Measurements from ENCODE around the gene CCDC142.
A peak's percentile ranks its signal among the peaks of the same experiment; 100 is the strongest.

The CCDC142 gene

DNA sequence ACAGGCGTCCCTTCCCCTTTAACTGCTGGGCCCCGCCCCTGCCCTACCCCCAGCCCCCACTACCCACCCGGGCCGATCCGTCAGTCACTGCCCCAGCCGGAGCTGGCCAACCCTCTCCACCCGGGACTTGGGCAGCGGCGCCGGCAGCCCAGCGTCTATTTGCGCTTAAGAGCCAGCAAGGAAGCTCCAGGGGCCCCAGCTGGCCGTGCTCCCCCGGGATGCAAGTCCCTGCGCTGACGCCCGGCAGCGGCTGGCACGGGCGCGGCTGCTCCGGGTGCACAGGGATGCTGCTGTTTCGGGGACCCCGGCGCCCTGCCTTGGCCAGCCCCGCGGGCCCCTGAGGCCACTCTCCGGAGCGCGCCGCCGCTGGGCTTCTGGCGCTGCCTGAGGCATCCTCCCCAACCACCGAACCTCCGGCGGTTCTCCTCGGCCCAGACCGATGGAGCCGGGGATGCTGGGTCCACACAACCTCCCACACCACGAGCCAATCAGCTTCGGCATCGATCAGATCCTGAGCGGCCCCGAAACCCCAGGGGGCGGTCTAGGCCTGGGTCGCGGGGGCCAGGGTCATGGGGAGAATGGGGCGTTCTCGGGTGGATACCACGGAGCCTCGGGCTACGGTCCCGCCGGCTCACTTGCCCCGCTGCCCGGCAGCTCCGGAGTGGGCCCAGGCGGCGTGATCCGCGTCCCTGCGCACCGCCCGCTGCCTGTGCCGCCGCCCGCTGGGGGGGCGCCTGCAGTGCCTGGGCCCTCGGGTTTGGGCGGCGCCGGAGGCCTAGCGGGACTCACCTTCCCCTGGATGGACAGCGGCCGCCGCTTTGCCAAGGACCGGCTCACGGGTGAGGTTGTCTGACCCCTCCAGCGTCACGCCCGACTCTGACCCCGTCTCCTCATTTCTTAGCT is 31.8 kb upstream of the CCDC142 start, which contains the start of gene TLX2:
Gene TLX2, plus strand, starts transcription at position 83 of the 903 bp plus-strand sequence. Its CDS starts 357 bp downstream, at position 440.
- FAIRE-seq (peak; percentile 62), DNase-seq (ENCODE audit: low spot score) (no peak)

DNA sequence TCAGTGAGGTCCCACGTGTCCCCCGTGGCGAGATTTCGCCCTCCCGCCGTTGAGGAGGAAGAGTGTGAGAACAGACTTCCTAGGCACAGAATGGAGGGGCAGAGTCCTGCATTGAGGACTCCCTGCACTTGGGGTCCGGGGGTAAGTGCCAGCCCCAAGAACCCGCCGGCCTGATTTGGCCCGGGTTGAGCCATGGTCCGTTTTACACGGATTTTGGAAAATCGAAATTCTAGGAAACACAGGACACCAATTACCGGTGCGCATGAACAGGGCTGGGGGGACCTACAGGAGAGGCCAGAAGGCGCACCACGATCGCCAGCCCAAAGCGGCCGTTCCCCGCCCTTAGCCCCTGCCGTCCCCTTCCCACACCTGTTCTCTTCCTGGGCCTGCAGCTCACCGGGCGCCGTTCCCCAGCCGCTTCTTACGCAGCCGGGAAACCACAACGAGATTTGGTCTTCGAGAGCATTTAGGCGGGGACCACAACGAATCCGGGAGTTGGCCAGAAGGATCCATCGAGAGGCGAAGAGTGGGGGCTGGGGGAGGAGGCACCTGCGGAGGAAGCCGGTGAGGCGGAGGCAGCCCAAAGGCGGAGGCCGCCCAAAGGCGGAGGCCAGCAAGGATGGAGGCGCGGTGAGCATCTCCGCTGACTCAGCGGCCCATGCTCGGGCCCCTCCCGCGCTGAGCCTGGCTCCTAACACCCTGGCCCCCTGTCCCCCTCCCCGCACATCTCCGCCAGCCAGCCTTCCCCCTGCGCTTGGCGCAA is 31.0 kb upstream of the CCDC142 start:
- no peak for FAIRE-seq
- peak; percentile 74 for DNase-seq (ENCODE audit: low spot score)

DNA sequence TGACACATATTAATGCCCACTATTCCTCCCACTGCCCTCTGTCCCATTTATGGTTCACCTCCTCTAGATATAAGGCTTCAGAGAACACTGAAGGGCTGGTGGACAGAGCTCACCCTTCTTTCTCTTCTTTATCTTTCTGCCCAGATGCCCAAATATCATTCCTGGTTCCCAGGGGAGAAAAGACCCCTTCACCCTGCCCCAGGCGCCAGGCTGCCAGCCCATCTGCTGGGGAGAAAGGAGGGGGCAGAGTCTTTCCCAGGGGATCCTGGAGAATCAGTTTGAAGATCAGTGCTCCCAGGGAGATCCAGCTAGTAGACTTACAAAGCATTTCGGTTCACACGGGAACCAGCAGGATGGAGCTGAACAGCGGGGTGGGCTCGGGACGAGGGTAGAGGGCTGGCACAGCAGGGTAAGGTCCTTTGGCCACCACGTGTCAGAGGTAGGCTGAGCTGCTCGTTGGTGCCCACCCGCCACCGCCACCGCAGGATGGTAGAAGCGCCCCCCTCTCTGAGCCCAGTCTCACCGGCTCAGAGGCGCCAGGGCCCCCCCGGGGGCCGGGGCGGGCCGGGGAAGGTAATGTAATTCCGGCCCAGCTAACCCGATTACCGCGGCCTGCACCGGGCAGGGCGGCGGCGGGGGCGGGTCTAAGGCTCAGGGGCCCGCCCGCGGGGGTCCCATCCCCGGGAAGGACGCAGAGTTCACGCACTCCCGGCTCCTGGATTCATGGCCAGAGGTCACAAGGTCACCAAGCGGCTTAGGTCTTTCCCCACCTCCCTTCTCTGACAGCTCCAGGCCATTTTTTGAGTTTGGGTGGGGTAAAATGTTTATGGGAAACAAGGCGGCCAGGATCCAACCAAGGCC is 30.2 kb upstream of the CCDC142 start:
- DNase-seq (ENCODE audit: low spot score) (no peak), FAIRE-seq (no peak)

DNA sequence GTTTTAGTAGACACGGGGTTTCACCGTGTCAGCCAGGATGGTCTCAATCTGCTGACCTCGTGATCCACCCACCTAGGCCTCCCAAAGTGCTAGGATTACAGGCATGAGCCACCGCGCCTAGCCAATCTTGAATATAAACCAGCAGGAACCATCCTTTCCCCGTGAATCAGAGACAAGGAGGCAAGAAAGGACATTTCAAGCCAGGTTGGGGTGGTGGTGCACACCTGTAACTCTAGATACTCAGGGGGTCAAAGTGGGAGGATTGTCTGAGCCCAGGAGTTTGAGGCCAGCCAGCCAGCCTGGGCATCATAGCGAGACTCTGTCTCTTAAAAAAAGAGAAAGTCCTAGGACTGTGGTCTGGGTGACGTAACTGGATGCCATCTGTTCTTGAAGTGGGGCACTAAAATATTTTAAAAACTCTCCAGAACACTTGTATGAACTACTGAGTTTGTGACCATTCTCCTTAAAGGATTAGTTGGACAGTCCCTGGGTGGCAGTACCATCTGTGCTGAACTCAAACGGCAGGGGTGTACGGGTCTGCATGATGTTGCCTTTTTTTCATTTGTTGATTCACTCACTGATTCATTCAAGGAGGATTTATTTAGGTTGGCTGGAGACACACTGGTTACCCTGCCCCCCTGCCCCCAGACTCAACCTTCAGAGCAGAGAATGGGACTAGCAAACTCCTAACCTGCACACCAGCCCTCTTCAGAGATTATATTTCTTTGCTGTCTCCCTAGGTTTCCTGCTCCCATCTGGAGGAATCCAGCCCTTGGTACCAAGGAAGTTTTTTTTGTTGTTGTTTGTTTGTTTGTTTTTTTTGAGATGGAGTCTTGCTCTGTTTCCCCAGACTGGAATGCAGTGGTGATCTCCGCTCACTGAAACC is 28.5 kb upstream of the CCDC142 start:
- FAIRE-seq (no peak), DNase-seq (ENCODE audit: low spot score) (no peak)

DNA sequence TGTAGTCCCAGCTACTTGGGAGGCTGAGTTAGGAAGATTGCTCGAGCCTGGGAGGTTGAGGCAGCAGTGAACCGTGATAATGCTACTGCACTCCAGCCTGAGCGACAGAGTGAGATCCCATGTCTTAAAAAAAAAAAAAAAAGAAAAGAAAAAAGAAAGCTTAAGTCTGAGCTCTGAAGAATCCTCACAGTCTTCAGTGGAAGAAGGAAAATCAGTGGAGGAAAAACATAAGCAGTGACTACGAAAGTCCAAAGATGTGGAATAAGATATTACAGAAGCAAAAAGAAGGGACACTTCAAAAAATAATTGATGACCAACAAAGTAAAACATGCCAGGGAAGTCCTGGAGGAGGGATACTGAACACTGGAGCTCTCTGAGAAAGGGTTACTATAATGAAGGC is 27.5 kb upstream of the CCDC142 start:
- no peak for FAIRE-seq
- no peak for DNase-seq (ENCODE audit: low spot score)

DNA sequence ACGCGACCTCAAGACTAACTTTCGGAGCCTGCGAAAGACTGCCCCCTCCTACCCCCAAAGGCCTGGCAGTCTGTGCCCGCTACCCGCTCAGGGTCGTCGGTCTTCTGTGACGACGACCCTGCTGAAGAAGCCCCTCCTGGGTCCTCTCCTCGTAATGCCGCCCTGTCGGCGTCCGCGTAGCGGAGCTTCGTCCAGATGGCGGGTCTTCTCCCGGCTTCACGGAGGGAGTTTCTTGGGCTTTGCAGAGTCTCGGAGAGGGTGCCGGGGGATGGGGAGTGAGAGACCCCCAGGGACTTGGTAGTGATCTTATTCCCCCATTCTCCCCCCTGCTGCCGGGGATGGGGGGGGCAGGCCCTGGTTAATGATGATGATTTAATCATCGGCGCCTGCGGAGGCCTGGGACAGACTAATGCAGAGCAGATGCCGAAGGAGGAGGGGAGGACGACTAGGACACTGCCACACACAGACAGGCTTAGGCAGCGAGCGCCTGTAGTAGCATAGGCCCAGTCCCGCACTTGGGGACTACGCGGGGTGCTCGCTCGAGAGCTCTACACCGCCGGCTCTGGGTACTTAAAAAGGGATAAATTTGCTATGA is 25.2 kb upstream of the CCDC142 start:
- DNase-seq (ENCODE audit: low spot score) (peak; percentile 65), FAIRE-seq (no peak)

DNA sequence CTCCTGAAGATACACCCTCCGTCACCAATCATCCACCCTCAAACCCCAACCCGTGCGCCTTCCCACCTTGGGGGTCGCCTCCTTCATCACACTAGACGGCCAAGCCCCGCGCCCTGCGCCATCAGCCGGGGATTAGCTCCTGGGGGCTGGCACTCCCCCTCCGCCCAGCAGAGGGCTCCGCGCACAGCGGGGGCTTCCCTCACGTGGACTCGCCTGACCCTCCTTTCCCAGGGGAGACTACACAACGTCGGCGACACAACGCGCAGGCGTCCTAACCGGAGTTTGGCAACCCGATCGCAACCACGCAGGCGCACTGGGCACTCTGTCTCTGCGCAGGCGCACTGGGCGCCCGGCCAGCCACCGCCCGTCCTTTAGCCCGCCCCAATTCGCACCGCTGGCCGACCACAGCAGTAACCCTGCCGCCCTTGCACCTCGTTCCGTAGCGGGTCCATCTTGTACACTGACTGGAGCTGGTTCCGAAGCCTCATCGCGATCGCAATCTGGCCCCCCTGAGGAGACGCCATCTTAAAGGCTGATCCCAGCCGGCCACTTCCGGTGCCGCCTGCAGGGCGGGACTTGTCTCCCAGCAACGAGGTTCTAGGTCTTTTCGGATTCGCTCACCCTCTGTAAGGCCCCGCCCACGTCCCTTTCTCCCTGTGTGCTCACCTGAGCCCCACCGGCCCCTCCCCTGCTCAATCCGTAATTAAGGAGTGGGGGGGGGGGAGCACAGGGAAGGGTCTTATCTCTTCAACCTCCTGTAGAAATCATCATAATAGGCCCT is 24.5 kb upstream of the CCDC142 start, which contains the start of gene PCGF1:
Gene PCGF1, minus strand, starts transcription at position 551 of the 781 bp plus-strand sequence. Its CDS starts 27 bp downstream, at position 524.
- FAIRE-seq (peak; percentile 84), DNase-seq (ENCODE audit: low spot score) (peak; percentile 99)

DNA sequence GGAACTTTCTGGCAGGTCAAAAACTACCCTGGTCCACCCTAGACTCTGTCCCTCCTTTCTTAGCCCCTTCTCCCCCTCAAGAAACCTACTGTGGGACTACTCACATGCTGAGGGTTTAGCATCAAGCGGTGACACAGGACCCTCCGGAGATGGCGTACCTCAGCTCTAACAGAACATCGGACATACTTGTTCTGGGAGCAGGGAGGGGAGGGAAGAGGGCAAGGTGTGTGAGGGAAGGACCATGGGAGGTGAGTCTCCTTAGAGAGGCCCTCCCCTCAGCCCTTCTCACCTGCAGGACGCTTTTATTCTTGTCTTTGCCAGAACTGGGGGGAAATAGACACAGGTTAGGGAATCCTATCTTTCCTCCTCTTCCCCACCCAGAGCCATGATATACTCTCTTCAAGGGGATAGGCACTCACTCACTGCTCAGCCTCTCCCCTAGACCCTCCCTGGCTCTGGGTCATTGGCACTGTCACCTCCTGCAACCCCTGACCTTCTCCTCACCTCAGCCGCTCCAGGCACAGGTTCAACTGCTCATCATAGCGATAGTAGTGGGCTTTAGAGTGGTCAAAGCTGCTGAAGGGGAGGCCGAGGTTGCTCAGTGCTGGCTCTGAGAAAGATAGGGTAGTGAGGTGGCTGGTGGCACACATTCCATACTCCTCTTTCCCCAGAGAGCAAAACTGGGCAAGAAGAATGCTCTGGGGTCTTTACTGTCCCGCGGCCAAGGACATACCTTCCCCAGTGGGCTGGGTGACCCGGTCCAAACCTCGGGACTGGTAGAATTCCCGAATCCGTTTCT is 22.8 kb upstream of the CCDC142 start:
- DNase-seq (ENCODE audit: low spot score) = no peak
- no peak for FAIRE-seq

DNA sequence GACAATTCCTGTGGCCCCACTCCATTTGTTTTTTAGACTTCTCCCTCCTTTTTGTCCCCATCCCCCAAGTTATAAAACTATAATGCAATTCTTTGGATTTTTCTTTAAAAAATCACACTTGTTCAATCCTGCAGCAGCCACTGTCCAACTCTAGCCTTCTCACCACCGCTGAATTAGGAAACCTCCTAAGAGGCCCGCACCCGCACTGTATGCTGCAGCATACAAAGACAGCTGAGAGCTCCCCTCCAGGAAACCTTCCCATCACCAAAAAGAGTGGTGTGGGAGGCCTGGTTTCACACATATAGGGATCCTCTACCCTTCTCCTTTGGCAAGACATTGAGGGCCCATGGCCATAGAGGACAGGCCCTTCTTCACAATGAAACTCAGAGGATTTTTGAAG is 21.8 kb upstream of the CCDC142 start:
- DNase-seq (ENCODE audit: low spot score) (no peak), FAIRE-seq (no peak)

DNA sequence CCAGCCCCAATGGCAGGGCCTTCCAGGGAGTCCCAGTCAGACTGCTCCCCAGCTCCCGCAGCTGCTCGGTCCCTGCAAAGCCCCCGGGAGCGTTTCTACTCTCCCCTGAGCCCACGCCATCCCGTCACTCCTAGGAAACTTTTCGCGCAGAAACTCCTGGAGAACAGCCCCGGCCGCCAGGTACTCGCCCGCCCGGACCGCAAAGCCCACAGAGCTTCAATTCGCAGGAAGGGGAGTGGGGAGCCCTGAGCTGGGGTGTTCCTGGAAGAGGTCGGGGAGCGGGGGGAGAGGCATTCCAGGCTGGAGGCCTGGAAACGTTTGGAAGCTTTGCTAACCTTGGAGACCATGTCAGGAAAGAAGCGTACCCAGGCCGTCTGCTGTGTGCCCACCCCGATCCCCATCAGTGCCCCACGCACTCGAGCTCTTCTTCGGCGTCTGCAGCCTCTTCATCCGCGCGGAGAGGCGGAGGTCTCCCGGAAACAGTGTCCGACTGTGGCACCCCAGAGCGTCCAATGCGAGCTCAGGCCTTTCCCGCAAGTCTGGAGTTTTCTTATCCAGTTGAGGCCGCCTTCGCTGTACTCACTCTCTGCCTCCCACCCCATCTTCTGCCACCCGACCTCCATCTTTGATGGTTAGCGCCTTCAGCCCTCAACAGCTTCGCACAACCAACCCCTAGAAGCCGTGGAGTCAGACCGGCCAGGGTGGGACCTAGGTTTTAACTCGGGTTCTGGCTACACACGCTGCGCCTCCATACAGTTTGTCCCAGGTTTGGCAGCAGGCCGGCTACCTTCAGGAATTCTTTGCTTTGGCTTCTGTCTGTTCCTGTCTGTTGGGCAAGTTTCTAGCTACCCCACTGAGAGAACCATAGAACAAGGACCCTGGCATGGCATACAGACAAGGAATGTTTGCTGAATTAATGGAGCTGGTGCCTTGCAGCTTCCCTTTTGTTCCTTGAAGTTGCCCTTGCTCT is 21.0 kb upstream of the CCDC142 start:
- FAIRE-seq (no peak), DNase-seq (ENCODE audit: low spot score) (peak; percentile 37)

DNA sequence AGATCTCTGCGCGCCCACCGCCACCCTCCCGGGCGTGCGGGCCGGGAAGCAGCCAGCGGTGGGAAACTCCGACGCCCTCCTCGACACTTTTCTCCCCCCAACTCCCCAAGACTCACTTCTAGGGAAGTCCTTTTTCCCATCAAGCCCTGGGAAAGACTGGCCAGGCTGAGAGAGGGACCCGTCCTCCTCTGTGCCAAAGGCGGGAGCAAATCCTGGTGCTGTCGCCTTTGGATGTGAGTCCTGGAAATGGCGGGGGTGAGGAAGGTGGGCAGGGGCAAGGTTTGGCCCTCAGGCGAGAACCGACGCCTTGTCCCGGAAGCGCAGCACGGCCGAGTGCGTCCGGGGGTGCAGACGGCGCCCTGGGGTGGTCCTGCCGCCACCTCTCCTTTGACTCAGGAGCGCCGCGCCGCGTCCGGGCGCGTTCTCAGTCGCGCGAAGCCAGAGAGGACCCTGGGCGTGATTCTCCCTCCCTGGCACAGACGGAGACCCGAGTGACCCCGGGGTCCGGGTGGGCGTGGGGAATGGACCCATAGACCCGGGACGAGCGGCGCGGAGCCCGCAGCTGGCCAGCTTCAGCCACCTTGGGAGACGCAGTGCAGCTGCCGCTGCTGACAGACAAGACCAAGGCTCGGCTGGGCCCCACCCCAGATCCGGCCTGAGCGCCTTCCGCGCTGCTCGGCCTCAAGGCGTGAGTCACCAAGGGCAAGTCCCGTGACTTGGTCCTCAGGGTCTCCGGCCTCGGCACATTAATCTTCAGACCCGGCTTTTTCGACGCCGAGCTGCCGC is 20.1 kb upstream of the CCDC142 start:
- DNase-seq (ENCODE audit: low spot score) (peak; percentile 90), FAIRE-seq (peak; percentile 48)

DNA sequence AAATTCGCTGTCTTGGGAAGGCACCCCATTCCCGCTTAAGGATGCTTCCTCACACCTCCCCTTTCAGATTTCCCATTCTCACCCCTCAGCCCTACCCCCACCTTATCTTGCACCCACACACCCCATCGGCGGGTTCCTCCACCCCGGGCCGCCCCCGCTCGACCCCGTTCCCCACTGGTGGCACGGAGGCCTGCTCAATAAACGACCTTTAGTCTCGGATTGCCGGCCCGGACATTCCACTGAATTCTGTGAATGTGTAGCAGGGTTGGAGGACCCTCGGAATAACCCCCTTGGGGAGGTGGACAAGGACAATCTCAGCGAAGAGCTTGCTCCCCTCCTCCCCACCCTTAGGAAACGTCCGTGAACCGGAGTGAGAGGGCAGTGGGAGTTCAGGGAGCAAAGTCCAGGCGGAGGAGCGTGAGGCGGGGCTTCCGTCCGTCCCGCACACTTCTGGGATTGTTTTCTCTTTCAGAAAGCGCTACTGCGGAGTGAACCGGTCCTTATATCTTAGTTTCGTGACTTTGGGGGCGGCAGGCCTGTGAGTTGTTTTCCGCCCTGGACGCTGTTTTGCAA is 19.4 kb upstream of the CCDC142 start:
- no peak for FAIRE-seq

DNA sequence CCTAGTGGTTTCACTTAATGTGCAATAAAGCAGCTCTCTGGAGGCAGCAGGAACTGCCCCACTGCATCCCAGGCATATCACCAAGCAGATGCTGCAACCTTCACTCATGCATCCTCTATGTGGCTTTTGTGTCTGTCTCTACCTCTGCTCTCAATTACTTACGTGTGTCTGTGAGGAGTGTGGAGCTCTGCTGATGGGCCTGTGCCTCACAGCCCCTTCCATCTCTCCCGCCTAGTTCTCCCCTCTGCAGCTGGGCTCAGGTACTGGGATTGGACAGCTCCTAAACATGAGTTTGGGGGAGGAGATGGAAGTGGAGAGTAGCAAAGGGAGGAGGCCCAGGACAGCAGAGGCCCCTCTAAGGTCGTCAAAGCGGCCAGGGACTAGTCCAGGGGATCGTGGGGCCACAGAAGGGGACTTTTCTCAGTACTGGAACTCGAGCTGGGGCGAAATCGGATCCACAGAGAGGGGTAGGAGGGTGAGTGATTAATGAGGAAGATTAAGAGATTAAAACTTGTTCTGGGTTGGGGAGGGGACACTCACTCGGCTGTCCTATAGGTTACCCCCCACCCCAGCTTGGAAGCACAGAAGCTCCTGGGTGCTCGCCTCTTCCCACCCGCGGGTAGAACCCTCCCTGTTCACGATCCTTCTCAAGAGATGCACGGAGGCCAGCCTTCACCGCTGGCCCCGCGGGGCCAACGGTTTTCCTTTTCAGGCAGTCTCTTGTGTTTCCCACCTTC is 18.7 kb upstream of the CCDC142 start:
- FAIRE-seq (peak; percentile 46), DNase-seq (ENCODE audit: low spot score) (peak; percentile 22)

More for the DNA sequence above, 19.4 kb upstream of the CCDC142 start:
- peak; percentile 37 for DNase-seq (ENCODE audit: low spot score)

DNA sequence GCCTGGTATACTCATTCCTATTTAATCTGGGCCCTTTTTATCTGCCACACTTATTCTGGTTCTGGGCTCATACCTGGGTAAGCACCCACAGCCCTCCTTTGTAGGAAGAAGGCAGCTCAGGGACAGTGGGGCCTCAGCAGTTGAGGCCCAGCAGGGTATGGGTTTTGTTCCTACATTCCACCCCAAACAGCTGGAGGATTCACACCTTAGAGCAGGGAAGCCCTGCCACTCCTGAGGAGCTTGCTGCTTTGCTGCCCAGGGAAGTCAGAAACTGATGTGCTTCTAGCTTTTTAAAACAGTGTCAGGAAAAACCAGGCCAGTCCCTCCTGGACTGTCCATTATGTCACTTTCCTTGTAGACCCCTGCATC is 17.8 kb upstream of the CCDC142 start:
- DNase-seq (ENCODE audit: low spot score) (no peak), FAIRE-seq (no peak)

DNA sequence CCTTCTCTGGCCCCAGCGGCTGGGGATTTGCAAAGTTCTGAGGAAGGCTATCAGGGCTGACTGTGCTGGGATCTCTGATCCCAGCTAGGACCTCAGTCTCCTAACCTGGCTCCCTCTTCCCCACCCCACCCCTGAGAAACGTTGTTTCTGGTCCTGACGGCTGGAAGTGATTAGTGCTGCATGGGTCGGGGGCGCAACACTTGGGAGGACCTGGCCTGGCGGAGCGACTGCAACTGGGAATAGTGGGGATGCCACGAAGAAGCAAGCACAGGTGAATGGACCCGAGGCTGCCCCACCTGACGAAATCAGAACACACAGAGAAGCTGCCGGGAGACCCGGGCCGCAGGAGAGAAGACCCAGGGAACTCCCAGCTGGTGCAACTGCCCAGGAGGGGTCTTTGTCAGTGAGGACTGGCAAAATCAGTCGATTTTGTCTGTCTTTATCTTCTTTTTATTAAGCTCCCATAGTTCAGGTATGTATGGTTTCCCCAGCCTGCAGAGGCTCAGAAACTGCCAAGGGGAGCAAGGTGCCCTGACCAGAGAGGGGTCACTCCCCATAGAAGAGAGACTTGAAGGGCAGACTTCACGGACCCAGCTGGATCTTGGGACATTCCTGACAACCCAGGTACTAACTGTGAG is 17.3 kb upstream of the CCDC142 start:
- FAIRE-seq = no peak
- DNase-seq (ENCODE audit: low spot score) = no peak

Measured in urothelium cell line (cell line).